Measurements from ENCODE around the gene KLHDC4.
A peak's percentile ranks its signal among the peaks of the same experiment; 100 is the strongest.
"Not testable (repeated sequence)": the region's sequence is repeated elsewhere in the genome, so short reads cannot be mapped to it uniquely, and the experiment has no call there.

Gene KLHDC4

DNA sequence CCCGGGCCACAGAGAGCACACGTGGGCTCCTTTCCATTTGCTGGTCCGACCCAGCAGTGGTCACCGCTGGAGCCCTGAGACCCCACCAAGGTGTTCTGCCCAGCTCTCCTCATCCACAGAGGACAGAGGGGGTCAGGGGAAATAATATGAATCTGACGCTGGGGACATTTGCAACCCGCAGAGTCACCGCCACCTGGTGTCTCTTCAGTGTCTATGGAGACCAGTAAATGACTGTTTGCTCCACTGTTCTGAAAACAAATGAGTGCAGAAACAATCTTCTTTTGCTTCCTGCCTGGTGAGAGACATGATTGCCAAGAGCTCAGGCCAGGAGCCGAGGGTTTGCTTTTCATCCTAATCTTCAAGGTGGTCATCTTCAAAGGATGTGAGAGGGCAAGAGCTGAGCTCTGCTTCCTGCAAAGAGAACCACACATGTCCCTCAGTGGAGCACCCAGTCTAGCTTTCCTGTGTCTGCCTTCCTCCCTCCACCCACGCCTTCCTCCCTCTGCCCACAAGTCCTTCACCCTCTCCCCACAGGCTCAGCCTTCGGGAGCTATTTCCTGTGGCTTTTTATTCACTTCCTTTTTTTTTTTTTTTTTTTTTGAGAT, 14.7 kb upstream of the KLHDC4 start:
- H3K9me3 ChIP-seq (ENCODE audit: severe bottlenecking) = no peaks in the 10 kb centered on the region
- H3K36me3 ChIP-seq = no peaks in the 10 kb centered on the region
- TF ChIP-seq, protein P1, sequence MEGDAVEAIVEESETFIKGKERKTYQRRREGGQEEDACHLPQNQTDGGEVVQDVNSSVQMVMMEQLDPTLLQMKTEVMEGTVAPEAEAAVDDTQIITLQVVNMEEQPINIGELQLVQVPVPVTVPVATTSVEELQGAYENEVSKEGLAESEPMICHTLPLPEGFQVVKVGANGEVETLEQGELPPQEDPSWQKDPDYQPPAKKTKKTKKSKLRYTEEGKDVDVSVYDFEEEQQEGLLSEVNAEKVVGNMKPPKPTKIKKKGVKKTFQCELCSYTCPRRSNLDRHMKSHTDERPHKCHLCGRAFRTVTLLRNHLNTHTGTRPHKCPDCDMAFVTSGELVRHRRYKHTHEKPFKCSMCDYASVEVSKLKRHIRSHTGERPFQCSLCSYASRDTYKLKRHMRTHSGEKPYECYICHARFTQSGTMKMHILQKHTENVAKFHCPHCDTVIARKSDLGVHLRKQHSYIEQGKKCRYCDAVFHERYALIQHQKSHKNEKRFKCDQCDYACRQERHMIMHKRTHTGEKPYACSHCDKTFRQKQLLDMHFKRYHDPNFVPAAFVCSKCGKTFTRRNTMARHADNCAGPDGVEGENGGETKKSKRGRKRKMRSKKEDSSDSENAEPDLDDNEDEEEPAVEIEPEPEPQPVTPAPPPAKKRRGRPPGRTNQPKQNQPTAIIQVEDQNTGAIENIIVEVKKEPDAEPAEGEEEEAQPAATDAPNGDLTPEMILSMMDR (IDR thresholded peaks at IDR 0.05; ENCODE audit: low read depth, low read length) = no peak
- no peak for DNase-seq
- no peak overlapping the region for H3K4me3 ChIP-seq (ENCODE audit: low read depth, low read length)
- H3K27me3 ChIP-seq (ENCODE audit: insufficient read depth, low read depth, severe bottlenecking) = no peaks in the 10 kb centered on the region
- no peak overlapping the region for H3K27ac ChIP-seq

DNA sequence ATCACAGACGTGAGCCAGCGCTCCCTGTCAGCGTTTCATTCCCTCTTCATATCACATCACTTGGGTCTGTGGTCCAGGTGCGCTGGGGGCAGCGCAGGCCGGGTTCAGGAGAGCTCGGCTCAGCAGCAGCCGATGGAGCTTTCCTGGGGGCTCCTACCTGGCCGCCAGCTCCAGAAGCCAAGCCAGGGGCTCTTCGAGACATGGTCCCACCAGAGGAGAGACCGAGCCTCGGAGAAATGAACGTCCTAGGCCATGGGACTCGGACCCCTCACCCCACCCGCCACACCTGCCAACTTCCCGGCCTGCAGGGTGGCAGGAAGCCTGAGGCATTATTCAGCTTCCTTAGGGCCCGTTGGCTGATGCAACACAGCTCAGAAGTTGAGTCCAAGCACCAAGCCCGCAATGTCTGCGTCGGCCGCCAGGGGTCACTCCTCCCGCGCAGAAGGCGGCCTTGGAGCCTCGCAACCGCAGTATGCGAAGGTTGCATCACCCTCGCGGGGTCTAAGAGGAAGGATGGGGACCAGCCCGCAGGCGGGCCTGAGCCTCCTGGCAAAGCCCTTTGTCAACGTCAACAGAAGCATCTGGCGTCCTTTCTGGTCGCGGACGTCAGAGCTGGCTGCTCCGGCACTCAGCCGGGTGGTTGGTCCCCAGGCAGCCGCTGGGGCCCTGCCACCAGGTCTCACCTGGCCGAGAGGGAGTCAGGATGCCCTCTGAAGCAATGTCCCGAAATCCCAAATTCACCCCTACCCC, 13.2 kb upstream of the KLHDC4 start:
- no peaks in the 10 kb centered on the region for H3K36me3 ChIP-seq
- H3K9me3 ChIP-seq (ENCODE audit: severe bottlenecking) = no peaks in the 10 kb centered on the region
- TF ChIP-seq, protein P1 (IDR thresholded peaks at IDR 0.05; ENCODE audit: low read depth, low read length) = peak; percentile 81
- H3K27ac ChIP-seq = peak overlapping the region; percentile 79
- H3K4me3 ChIP-seq (ENCODE audit: low read depth, low read length) = no peak overlapping the region
- H3K27me3 ChIP-seq (ENCODE audit: insufficient read depth, low read depth, severe bottlenecking) = no peaks in the 10 kb centered on the region
- DNase-seq = peak; percentile 92

DNA sequence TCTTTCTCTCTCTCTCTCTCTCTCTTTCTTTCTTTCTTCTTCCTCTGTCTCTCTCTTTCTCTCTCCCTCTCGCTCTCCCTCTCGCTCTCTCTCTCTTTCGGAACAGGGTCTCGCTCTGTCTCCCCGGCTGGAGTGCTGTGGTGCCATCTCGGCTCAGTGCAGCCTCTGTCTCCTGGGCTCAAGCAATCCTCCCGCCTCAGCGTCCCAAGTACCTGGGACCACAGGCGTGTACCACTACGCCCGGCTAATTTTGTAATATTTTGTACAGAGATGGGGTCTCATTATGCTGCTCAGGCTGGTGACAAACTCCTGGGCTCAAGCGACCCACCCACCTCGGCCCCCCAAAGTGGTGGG, 12.7 kb upstream of the KLHDC4 start:
- TF ChIP-seq, protein P1 (IDR thresholded peaks at IDR 0.05; ENCODE audit: low read depth, low read length) = no peak
- H3K36me3 ChIP-seq = no peaks in the 10 kb centered on the region
- H3K4me3 ChIP-seq (ENCODE audit: low read depth, low read length) = no peak overlapping the region
- H3K9me3 ChIP-seq (ENCODE audit: severe bottlenecking) = no peaks in the 10 kb centered on the region
- DNase-seq = no peak
- H3K27ac ChIP-seq = peak overlapping the region; percentile 79
- H3K27me3 ChIP-seq (ENCODE audit: insufficient read depth, low read depth, severe bottlenecking) = no peaks in the 10 kb centered on the region

DNA sequence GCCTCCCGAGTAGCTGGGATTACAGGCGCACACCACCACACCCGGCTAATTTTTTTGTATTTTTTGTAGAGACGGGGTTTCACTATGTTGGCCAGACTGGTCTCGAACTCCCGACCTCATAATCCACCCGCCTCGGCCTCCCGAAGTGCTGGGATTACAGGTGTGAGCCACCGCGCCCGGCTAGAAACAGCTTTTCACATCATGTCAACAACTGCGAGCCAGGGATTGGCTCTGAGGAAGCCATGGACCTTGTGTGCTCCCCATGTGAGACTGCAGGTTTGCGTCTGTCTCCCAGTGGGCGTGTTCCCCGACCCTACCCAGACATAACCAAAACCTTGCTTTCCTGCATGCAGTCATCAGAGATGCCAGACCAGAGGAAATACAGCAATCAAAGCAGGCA, 8.1 kb upstream of the KLHDC4 start:
- not testable (repeated sequence) for H3K36me3 ChIP-seq; H3K27me3 ChIP-seq (ENCODE audit: insufficient read depth, low read depth, severe bottlenecking); H3K4me3 ChIP-seq (ENCODE audit: low read depth, low read length); H3K27ac ChIP-seq; H3K9me3 ChIP-seq (ENCODE audit: severe bottlenecking); DNase-seq

DNA sequence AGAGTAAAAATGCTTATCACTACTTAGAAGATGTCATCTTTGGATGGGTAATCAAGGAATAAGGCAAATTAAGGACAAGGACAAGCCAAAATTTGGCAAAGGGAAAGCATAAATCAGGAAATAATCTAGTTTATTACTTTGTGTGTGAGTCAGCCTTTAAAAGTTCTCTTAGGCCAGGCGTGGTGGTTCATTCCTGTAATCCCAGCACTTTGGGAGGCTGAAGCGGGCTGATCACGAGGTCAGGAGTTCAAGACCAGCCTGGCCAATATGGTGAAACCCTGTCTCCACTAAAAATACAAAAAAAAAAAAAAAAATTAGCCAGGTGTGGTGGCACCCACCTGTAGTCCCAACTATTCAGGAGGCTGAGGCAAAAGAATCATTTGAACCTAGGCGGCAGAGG, 1.7 kb upstream of the KLHDC4 start:
- not testable (repeated sequence) for H3K27ac ChIP-seq; H3K36me3 ChIP-seq; H3K4me3 ChIP-seq (ENCODE audit: low read depth, low read length); DNase-seq; H3K9me3 ChIP-seq (ENCODE audit: severe bottlenecking); H3K27me3 ChIP-seq (ENCODE audit: insufficient read depth, low read depth, severe bottlenecking)

DNA sequence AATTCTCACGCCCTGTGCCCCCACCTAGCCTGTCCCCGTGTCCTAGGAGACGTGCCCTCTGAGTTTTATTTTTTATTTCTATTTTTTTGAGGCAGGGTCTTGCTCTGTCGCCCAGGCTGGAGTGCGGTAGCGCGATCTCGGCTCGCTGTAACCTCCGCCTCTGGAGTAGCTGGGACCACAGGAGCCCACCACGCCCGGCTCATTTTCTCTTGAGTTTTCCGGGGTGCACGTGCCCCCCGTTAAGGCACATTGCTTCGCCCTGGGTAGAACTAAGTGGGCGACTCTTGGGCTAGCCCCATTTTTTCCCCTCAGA, 655 bp upstream of the KLHDC4 start:
- no peak for DNase-seq
- TF ChIP-seq, protein P1 (IDR thresholded peaks at IDR 0.05; ENCODE audit: low read depth, low read length) = no peak
- H3K27ac ChIP-seq = peak overlapping the region; percentile 79
- no peaks in the 10 kb centered on the region for H3K27me3 ChIP-seq (ENCODE audit: insufficient read depth, low read depth, severe bottlenecking)
- H3K9me3 ChIP-seq (ENCODE audit: severe bottlenecking) = no peaks in the 10 kb centered on the region
- H3K36me3 ChIP-seq = peaks cover 6% of the 10 kb centered on the region
- peak overlapping the region; percentile 68 for H3K4me3 ChIP-seq (ENCODE audit: low read depth, low read length)

DNA sequence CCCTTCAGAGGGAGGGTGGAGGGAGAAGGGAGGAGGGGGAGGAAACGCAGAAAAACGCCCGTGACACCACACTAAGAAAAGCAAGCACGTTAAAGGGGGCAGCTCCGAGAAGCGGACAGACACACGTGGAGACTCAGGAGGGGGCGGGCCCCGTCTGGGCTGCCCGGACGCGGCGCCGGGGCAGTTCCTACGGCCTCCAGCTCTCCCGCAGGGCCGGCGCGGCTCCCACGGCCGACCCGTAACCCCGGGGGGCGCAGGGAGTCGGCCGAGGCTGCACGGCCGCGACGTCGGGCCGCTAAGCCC, 362 bp downstream of the KLHDC4 start:
- Histone ChIP-seq H3K27ac (peak overlapping the region; percentile 79), H3K36me3 (peaks cover 6% of the 10 kb centered on the region), H3K9me3 (ENCODE audit: severe bottlenecking) (no peaks in the 10 kb centered on the region), H3K27me3 (ENCODE audit: insufficient read depth, low read depth, severe bottlenecking) (no peaks in the 10 kb centered on the region), H3K4me3 (ENCODE audit: low read depth, low read length) (peak overlapping the region; percentile 68)
- DNase-seq = no peak
- TF ChIP-seq, protein P1 (IDR thresholded peaks at IDR 0.05; ENCODE audit: low read depth, low read length) = no peak
